SHP77 (cell line): ENCODE data around the gene TMTC2.
"Not testable (repeated sequence)": the region's sequence is repeated elsewhere in the genome, so short reads cannot be mapped to it uniquely, and the experiment has no call there.

ENCODE experiments used
- DNase-seq, 2 experiments: peaks; one replicate each; lab custom pipeline; 2025; lab: John Stamatoyannopoulos, UW

The TMTC2 gene

DNA sequence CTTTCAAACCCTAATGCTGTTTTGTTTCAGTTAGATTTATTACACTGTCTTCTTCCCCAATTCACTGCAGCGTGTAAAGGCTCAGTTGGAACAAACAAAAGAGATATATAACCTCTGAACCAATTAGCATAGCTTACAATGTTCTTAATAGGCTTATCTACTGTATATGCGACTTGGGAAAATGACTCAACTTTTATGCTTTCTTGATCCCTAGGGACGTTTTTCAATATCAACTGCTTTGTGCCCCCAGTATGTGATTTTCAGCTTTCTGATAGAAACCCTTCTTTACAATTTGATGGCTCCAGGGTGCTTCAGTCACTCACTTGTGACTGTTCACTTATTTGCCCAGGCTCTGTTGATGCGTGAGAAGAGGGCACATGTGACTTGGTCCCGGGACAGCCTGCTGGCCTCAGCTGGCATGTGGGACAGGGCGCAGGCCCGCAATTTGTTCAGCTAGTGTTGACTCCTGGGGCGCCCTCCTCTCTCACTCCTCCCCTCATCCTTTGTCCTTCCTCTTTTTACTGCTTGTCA is 107.1 kb downstream of the TMTC2 start:
- no peak for DNase-seq

DNA sequence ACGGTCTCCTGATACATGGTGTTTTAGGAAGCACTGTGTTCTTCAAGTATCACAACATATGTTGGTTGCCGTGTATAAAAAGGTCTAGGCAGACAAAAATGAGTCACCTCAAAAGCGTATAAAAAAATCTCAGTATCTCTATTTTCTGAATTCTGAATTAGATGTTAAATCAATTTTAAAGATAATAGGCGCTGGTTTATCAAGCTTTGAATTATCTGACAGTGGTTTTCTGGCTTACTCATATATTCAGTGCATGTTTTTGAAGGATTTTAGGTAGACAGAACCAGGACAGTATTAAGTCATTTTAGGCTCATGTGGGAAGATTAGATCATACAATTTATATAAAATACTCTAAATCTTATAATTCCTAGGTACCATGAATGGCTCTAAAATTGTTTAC is 110.8 kb downstream of the TMTC2 start:
- DNase-seq = no peak

- DNase-seq = no peak
Observed at GRCh38 chr12:82800185-82800584, 113.5 kb downstream of the TMTC2 start.

GRCh38 chr12:82801951-82802610 is 115.4 kb downstream of the TMTC2 start:
- DNase-seq = no peak

- DNase-seq = no peak
Observed at GRCh38 chr12:82803201-82803600, 116.5 kb downstream of the TMTC2 start.

GRCh38 chr12:82804601-82805000 is 117.9 kb downstream of the TMTC2 start:
- DNase-seq = no peak

DNA sequence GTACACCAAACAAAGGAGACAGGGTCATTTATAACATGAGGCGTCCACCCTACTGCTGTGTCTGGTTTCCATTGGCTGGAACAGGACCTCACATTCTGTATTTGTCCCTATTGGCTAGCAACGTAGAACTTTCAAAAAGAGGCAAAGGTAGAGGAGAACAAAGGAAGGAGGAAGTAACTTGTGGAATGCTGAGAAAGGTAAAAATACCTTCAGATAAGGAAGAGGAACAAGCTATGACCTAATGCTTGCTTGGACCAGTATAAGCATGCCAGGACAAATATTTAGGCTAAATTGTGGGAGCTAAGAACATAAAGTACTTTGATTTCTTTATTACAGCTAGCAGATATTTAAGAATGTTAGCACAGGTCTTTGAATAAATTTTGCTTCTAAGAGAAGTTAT is 118.3 kb downstream of the TMTC2 start:
- DNase-seq = not testable (repeated sequence)

- no peak for DNase-seq
Observed at GRCh38 chr12:82805812-82806497, 119.2 kb downstream of the TMTC2 start.

DNA sequence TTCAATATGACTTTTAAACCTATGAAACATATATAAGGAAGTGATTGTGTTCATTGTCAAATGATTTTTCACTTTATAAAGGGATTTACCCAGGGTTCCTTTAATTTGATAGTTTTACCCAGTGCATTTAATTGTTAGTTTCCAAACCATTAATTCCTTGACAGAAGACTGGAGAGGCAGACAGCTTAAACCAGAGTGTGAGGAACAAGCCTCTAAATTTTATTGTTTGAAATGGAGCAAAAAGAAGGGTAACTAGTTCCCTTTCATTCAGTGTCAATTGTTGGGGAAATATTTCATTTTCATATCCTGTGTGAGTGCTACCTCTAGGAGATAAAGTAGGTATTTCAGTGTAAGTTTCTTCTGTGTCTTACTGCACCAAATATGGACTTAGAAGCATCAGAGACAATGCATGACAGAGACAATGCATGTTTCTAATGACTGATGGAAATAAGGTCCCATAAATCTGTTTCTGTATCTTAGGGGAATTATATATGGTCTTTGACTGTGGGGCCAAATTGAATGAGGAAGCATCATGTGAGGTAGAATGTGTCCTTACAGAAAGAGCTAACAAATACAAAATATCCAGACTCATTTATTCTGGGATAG is 120.5 kb downstream of the TMTC2 start:
- DNase-seq = no peak

DNA sequence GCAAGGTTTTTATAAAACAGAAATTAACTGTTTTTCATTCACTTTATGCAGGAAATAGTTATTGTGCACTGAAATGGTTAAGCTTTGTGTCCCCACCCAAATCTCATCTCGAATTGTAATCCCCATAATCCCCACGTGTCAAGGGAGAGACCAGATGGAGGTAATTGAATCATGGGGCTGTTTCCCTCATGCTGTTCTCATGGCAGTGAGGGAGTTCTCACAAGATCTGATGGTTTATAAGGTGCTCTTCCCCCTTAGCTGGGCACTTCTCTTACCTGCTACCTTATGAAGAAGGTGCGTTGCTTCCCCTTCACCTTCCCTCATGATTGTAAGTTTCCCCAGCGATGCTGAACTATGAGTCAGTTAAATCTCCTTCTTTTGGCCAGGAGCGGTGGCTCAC is 123.9 kb downstream of the TMTC2 start:
- no peak for DNase-seq

GRCh38 chr12:82817368-82817767 is 130.7 kb downstream of the TMTC2 start:
- no peak for DNase-seq

GRCh38 chr12:82818271-82819035 is 131.7 kb downstream of the TMTC2 start:
- DNase-seq = no peak

- DNase-seq = no peak
Observed at GRCh38 chr12:82826505-82826904, 139.8 kb downstream of the TMTC2 start.

DNA sequence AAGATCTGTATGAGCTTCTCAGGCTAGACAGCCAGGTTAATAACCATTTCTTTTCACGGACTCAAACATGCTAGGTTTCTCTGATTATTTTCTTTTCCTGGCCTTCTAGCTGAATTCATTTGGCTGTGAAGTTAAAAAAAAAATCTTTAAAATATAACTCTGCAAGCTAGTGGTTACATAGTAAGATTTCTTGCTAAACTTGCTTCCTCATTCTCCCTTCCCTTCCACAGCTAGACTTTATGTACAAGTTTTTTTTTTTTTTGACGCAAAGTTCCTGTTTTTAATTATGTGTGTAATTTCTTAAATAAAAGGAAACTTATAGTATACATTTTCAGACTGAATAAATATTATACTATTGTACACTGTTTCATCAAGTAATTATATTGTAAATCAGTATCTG is 145.4 kb downstream of the TMTC2 start:
- DNase-seq = no peak

DNA sequence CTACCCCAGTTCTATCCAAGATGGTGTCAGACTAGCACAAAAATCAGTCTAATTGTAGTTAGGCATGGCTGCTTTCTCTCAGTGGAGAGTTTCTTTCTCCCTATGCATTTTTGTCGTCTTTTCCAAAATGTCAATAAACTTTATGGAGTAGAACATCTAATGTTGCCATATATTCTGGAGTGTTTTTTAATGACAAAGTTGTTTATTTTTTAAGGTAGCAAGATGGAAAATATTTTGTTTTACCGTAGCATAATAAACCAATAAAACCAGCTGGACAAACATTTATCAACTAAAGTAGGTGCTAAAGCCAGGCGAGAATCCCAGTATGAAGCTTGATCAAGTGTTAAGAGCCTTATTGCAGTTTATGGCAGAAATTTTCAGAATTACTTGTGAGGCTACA is 146.3 kb downstream of the TMTC2 start:
- no peak for DNase-seq

DNA sequence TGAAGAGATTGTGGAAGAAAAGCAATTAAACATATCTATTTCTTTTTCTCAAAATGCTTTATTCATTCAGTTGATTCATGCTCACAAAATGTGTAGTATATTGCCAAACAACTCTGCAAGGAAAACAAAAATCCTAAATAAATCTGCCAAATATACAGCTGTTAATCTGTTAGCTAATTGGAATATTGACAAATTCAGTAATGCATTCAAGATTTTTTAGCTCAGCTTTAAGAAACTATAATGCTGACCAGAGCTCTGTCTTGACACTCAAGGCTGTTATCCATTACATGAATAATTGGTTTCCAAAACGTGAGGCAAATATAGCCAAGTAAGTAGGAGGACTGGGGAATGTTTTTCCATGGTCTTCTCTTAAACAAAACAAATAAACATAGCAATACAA is 146.8 kb downstream of the TMTC2 start:
- DNase-seq = no peak

DNA sequence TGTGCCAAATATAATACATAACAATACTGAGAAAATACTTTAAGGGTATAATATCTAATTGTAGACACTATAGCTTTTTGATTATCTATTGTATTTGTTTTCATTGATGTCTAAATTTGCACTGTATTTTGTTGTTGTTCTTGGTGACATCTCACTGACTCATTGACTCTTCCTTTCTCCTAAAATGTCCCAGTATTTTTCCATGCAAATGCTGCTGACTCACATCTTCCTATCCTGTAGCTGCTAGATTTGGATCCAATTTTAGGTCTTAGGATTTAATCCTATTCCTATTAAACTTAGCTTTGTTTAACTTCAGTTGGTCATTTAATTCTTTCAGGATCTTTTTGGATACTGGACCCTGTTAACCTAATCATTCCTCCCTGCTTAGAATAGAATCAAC is 148.5 kb downstream of the TMTC2 start:
- no peak for DNase-seq

DNA sequence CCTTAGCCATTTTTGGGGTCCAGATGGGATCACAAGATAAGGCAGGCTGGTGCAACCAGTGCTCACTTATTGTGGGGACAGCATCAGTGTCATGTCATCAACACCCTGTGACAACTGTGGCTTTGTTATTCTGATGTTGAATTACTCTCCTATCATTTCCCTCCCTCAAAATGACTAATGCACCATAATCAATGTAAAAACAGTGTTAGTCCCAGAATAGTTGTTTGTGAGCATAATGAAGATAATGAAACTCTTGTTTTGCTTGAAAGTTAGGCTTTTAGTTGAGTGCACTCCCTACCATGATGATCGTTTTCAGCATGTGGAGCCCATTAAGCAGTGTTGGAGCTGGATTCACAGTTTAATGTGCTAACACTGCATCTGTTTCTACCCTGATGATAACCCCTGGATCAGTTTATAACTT is 151.4 kb downstream of the TMTC2 start:
- DNase-seq = no peak

GRCh38 chr12:82838827-82839226 is 152.1 kb downstream of the TMTC2 start:
- no peak for DNase-seq

GRCh38 chr12:82839796-82840195 is 153.1 kb downstream of the TMTC2 start:
- no peak for DNase-seq

DNA sequence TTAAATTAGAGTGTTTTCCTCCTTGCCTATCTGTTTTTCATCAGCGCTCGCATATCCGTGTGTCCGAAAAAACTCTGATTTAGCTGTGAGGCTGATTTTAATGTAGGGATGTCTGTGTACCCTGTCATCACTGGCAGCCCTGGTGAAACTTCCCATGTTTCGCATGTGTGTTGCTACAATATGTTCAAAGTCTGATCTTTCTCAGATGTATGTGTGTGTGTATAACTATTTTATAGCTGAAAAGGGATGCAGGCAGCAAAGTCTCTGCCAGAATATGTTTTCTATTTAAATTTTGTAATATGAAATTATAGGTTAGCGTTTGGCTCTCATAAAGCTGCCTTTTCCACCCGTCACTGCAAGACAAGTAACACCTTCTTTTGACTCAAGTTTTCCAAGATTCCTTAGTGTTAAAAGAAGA is 154.8 kb downstream of the TMTC2 start:
- DNase-seq = no peak

GRCh38 chr12:82842480-82842879 is 155.8 kb downstream of the TMTC2 start:
- DNase-seq = no peak
